ENCODE measurements around the gene TNP2. TPM values are rescaled to one million over a fixed set of nuclear protein-coding genes. Genes with fewer than 3 reads are reported as not detected.

Gene TNP2
- total and polyA plus RNA-seq, 2 of the 4 experiments (the other 2 are of a cell fraction): not detected

DNA sequence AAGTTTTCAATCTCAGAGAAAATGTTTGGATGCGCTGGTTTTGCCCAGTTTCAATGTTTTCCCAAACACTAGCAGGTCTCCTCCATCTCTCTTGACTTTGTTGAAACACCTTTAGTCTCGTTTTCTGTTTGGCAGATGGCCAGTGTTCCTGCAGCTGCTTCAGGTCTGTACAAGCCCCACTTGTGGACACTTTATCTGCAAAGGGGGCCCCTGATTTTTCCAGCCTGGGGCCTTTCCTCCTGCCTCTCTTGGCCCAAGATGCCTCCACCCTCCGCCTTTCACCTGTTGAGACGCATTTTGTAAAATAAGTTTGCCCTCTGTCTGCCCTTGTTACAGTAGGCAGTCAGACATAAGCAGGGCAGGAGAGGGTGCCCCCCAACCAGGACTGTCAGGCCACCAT lies 33.9 kb upstream of the TNP2 start:
- Histone ChIP-seq H3K4me3 (ENCODE audit: insufficient read depth, low read depth, low read length) (no peak overlapping the region), H4K91ac (ENCODE audit: insufficient read depth, low read depth, low read length) (no peak overlapping the region), H4K8ac (ENCODE audit: low read depth in 2 of 2, low read length in 2 of 2) (no peak overlapping the region), H3K27me3 (ENCODE audit: control insufficient read depth, insufficient read depth, low read length) (no peaks in the 10 kb centered on the region), H3K9me1 (ENCODE audit: insufficient read depth, low read length) (no peaks in the 10 kb centered on the region), H4K20me1 (ENCODE audit: insufficient read depth, low read length) (no peaks in the 10 kb centered on the region), H3K79me1 (ENCODE audit: low read depth in 1 of 2, low read length in 2 of 2) (no peaks in the 10 kb centered on the region), H3K4ac (ENCODE audit: low read depth, low read length) (no peak overlapping the region), H2AK9ac (replicated peaks; ENCODE audit: low read depth, low read length, poor library complexity) (no peak overlapping the region), H2BK15ac (ENCODE audit: low read depth, low read length) (no peak overlapping the region), H3K14ac (replicated peaks; ENCODE audit: low read depth, low read length) (no peak overlapping the region), H2BK120ac (ENCODE audit: low read depth, low read length) (no peak overlapping the region), H2AFZ (replicated peaks; ENCODE audit: low read length, poor library complexity) (no peak overlapping the region), H3K27ac (ENCODE audit: insufficient read depth, low read length) (no peak overlapping the region), H3K36me3 (ENCODE audit: control insufficient read depth, insufficient read depth, low read length) (no peaks in the 10 kb centered on the region), H2AK5ac (ENCODE audit: low read depth, low read length) (no peak overlapping the region), H3K4me2 (ENCODE audit: low read depth, low read length) (no peak overlapping the region), H3K23ac (ENCODE audit: low read depth, low read length) (no peak overlapping the region), H3K18ac (ENCODE audit: low read depth, low read length) (no peak overlapping the region), H2BK5ac (ENCODE audit: low read depth, low read length, poor library complexity, severe bottlenecking) (no peak overlapping the region), H3K56ac (ENCODE audit: extremely low read depth, insufficient read depth, low read length) (no peak overlapping the region), H3K9ac (ENCODE audit: low read depth, low read length) (no peak overlapping the region), H3K4me1 (ENCODE audit: control insufficient read depth, insufficient read depth, low read length) (no peaks in the 10 kb centered on the region; the same call in 1 of the 2 replicates), H2BK20ac (ENCODE audit: low read depth, low read length) (no peak overlapping the region), H4K5ac (ENCODE audit: low read depth, low read length) (no peak overlapping the region), H3K9me3 (ENCODE audit: control insufficient read depth, insufficient read depth, low read length) (no peaks in the 10 kb centered on the region)
- intact Hi-C loops (cut with micrococcal nuclease): no loop called here
- dilution Hi-C loops (cut with HindIII; ENCODE audit: low sequenced_read_pairs, unreplicated experiment): no loop called here
- TF ChIP-seq CEBPB (IDR thresholded peaks at IDR 0.05; ENCODE audit: low read depth, low read length) (no peak), SMC3 (IDR thresholded peaks at IDR 0.05; ENCODE audit: low read depth, low read length) (no peak), MAZ (IDR thresholded peaks at IDR 0.05; ENCODE audit: borderline replicate concordance, low read depth, low read length) (no peak), NFE2L2 (IDR thresholded peaks at IDR 0.05; ENCODE audit: low read depth, low read length) (no peak), BHLHE40 (IDR thresholded peaks at IDR 0.05; ENCODE audit: low read depth, low read length) (no peak), MAFK (IDR thresholded peaks at IDR 0.05; ENCODE audit: low read depth, low read length) (no peak), MXI1 (IDR thresholded peaks at IDR 0.05; ENCODE audit: borderline replicate concordance, low read depth, low read length) (no peak), USF2 (IDR thresholded peaks at IDR 0.05; ENCODE audit: low read depth, low read length) (no peak), ELK1 (IDR thresholded peaks at IDR 0.05; ENCODE audit: borderline replicate concordance, low read depth, low read length) (no peak), FOS (IDR thresholded peaks at IDR 0.05; ENCODE audit: low read depth, low read length) (no peak), RAD21 (IDR thresholded peaks at IDR 0.05; ENCODE audit: low read length) (no peak), CHD1 (IDR thresholded peaks at IDR 0.05; ENCODE audit: low read depth, low read length) (no peak), POLR2A (IDR thresholded peaks at IDR 0.05; ENCODE audit: low read depth, low read length) (no peak), RCOR1 (IDR thresholded peaks at IDR 0.05; ENCODE audit: insufficient replicate concordance, low read length) (no peak), RFX5 (IDR thresholded peaks at IDR 0.05; ENCODE audit: low read depth, low read length) (no peak), CTCF (conservative IDR thresholded peaks at IDR 0.05; ENCODE audit: low read depth, low read length) (no peak)
- BruUV-seq (replicated peaks): no TSS peak
- ChIA-PET POLR2A (ENCODE audit: unreplicated experiment) (no interaction called here), CTCF (no interaction called here)
- WGBS, 2 experiments (ENCODE audit: extremely low coverage in 2 of 2, insufficient read length in 1 of 2): no CpG with 5 or more reads among the region's 4 CpGs
- in situ Hi-C loops (cut with MboI; ENCODE audit: low sequenced_read_pairs): no loop called here
- DNase-seq (no peak), ATAC-seq (ENCODE audit: low read depth) (no peak)
